Adrenal gland (tissue), 12 donors: Measurements from ENCODE around the gene LMF1. TPM values are rescaled to one million over a fixed set of nuclear protein-coding genes. Genes with fewer than 3 reads are reported as not detected.

ENCODE experiments used
- DNase-seq, 7 donors: peaks; one replicate each; pipeline ENCODE4 v3.0.0-alpha.2; 2019 to 2020
- H3K27ac ChIP-seq, 5 donors: fragments of 200-600 bp; sonication (generic) in 4 of 5; 1 replicate in 3 of 5; 2 replicates in 2 of 5; pipeline versions ENCODE4 v1.5.1 to v1.8.0; 2016 to 2020; ENCODE audit warnings: mild to moderate bottlenecking in 1 of 5
- H3K27me3 ChIP-seq: fragments of 200-600 bp; 2 replicates; pipeline ENCODE4 v1.8.0; 2021
- H3K36me3 ChIP-seq, 2 donors: fragments of 200-600 bp; replicated peaks in 1 of 2; 1 replicate in 1 of 2; 2 replicates in 1 of 2; pipeline versions ENCODE4 v1.5.1 to v1.8.0; 2018 to 2022
- H3K4me1 ChIP-seq, 2 donors: fragments of 200-600 bp; replicated peaks in 1 of 2; 1 replicate in 1 of 2; 2 replicates in 1 of 2; pipeline versions ENCODE4 v1.5.1 to v1.8.0; 2018 to 2021
- H3K4me3 ChIP-seq, 4 donors: fragments of 200-600 bp; sonication (generic) in 3 of 4; one replicate each; pipeline ENCODE4 v1.5.1; 2016 to 2018
- H3K9me3 ChIP-seq, 3 donors: fragments of 200-600 bp; sonication (generic) in 1 of 3; replicated peaks in 1 of 3; 1 replicate in 2 of 3; 2 replicates in 1 of 3; pipeline versions ENCODE4 v1.5.1 to v1.8.0; 2016 to 2021
- CTCF ChIP-seq, 6 experiments: fragments of 450-650 bp in 4 of 6; fragments of 200-600 bp in 2 of 6; sonication (generic) in 1 of 6; IDR thresholded peaks; 1 replicate in 5 of 6; 2 replicates in 1 of 6; pipeline versions ENCODE4 v1.5.1 to v1.8.0; 2016 to 2021; ENCODE audit warnings: antibody characterized with exemption in 6 of 6, mild to moderate bottlenecking in 2 of 6, moderate library complexity in 1 of 6
- POLR2A ChIP-seq, 2 donors: fragments of 450-650 bp; IDR thresholded peaks; one replicate each; pipeline ENCODE4 v1.6.1; 2017; ENCODE audit warnings: antibody characterized with exemption in 2 of 2, mild to moderate bottlenecking in 2 of 2, moderate library complexity in 1 of 2
- WGBS, 4 donors: extraction: QIAGEN DNeasy Blood & Tissue Kit in 2 of 4; methylation state at CpG; one replicate each; pipeline versions ENCODE4 v1.1.5 to v1.1.7; 2013 to 2017; 5-methylcytosine and 5-hydroxymethylcytosine counted together
- intact Hi-C, 2 donors: fragments of 100-400 bp; cut with DNase I; formaldehyde crosslinking; loops; one replicate each; pipeline versions ENCODE4 v1.14.1 to v1.15.0; 2022 to 2023
- polyA plus RNA-seq, 3 donors: library from polyadenylated mRNA; stranded (reverse); fragments of 200-250 nt in 2 of 3; fragments of 350-450 nt in 1 of 3; fragmentation: Illumina TruSeq in 1 of 3; extraction: RNeasy Lipid Tissue Mini Kit (QIAGEN cat#74804) in 1 of 3; gene quantifications; one replicate each; pipeline ENCODE4 v1.2.3, GENCODE V29; 2013 to 2014
- total RNA-seq, 9 donors: library from RNA; depleted of rRNA in 4 of 9; stranded (reverse); fragments of >200 nt in 4 of 9; fragments of 120-200 nt in 1 of 9; fragmentation: NEBNext Ultra II Directional in 1 of 9; extraction: Animal tissue kit (Norgen Biotek cat#: 25700) in 1 of 9; gene quantifications; one replicate each; pipeline versions ENCODE4 v1.1.0 to v1.2.4, GENCODE V29; 2013 to 2023
- donor health status: healthy with polysubstance abuse.
- donor health status: Bipolar disorder and iron deficiency.
- donor health status: DM: yes; HTN: yes; CAD: no.
- donor health status: DM: no; HTN: no; CAD: no.
- donor health status: DM: no; HTN: no; CAD: no.
- donor health status: DM: yes; HTN: yes; CAD: no.

Gene LMF1
- total and polyA plus RNA-seq, 12 donors: 10.5 to 101 (median 36.3) TPM

GRCh38 chr16:981695-982144, 10.9 kb upstream of the LMF1 start, which contains the start of gene SOX8:
TSS of gene SOX8 (plus strand) at chr16:981770. CDS start at chr16:981923, 153 bp downstream.
- Histone ChIP-seq H3K27ac (no peak within 1 kb of the TSS), H3K36me3 (no peaks in the 10 kb centered on the region), H3K27me3 (peaks cover 27% of the 10 kb centered on the region), H3K9me3 (no peaks in the 10 kb centered on the region), H3K4me1 (peaks cover 15 to 16% of the 10 kb centered on the region in 2 donors), H3K4me3 (peak within 1 kb of the TSS in 1 of 4 donors; percentile 66)
- 1 to 2% (median 1%) methylated on average over 10 to 80 of the region's 80 CpGs; no CpG with 5 or more reads in 1 of the 4 donors for WGBS, 4 donors
- intact Hi-C loops: no loop called here
- TF ChIP-seq POLR2A (IDR thresholded peaks at IDR 0.05) (no peak), CTCF (IDR thresholded peaks at IDR 0.05) (no peak)
- DNase-seq: peak in 1 of 7 donors; percentile 11

GRCh38 chr16:980595-980854, 9.7 kb upstream of the LMF1 start:
- Histone ChIP-seq H3K9me3 (no peaks in the 10 kb centered on the region), H3K36me3 (no peaks in the 10 kb centered on the region), H3K4me3 (peak overlapping the region in 1 of 4 donors; percentile 66), H3K27ac (no peak overlapping the region), H3K4me1 (peaks cover 15 to 17% of the 10 kb centered on the region in 2 donors), H3K27me3 (peaks cover 27% of the 10 kb centered on the region)
- DNase-seq: peak in 1 of 7 donors; percentile 6
- TF ChIP-seq POLR2A (IDR thresholded peaks at IDR 0.05) (no peak), CTCF (IDR thresholded peaks at IDR 0.05) (no peak)
- intact Hi-C loops: no loop called here
- 0 to 3% (median 1%) methylated on average over 3 to 31 of the region's 31 CpGs for WGBS, 4 donors

GRCh38 chr16:979859-980594, 9.2 kb upstream of the LMF1 start:
- DNase-seq: peak in 1 of 7 donors; percentile 8
- intact Hi-C loops: no loop called here
- Histone ChIP-seq H3K9me3 (no peaks in the 10 kb centered on the region), H3K4me3 (peak overlapping the region in 1 of 4 donors; percentile 66), H3K27ac (no peak overlapping the region), H3K36me3 (no peaks in the 10 kb centered on the region), H3K4me1 (peaks cover 15 to 17% of the 10 kb centered on the region in 2 donors), H3K27me3 (peaks cover 27% of the 10 kb centered on the region)
- 40 to 64% (median 53%) methylated on average over 15 to 63 of the region's 63 CpGs for WGBS, 4 donors
- TF ChIP-seq POLR2A (IDR thresholded peaks at IDR 0.05) (no peak), CTCF (IDR thresholded peaks at IDR 0.05) (no peak)

- TF ChIP-seq POLR2A (IDR thresholded peaks at IDR 0.05) (no peak), CTCF (IDR thresholded peaks at IDR 0.05) (no peak)
- Histone ChIP-seq H3K4me3 (no peak overlapping the region), H3K36me3 (no peaks in the 10 kb centered on the region), H3K27me3 (peaks cover 27% of the 10 kb centered on the region), H3K4me1 (peaks cover 15 to 17% of the 10 kb centered on the region in 2 donors), H3K9me3 (no peaks in the 10 kb centered on the region), H3K27ac (no peak overlapping the region)
- intact Hi-C loops: no loop called here
- 89 to 100% (median 94%) methylated on average over 1 to 14 of the region's 14 CpGs for WGBS, 4 donors
- no peak for DNase-seq
These were observed 8.4 kb upstream of the LMF1 start for GRCh38 chr16:979147-979546.
